GM12878 (cell line): ENCODE measurements around the gene CD300LG. TPM values are rescaled to one million over a fixed set of nuclear protein-coding genes. Genes with fewer than 3 reads are reported as not detected.

Experiments
- ATAC-seq: fragments of 200-7000 bp; cut with Tn5 transposase; 3 replicates; pipeline ENCODE4 v1.9.1; 2020; ENCODE audit warnings: mild to moderate bottlenecking, moderate library complexity
- BruUV-seq: library from RNA; stranded (reverse); fragments of 400-500 nt; replicated peaks from 2 replicates; lab custom pipeline; 2021; lab: Mats Ljungman, UMichigan
- CTCF ChIA-PET: fragments of 300-600 bp; sonication (Branson Sonifier 250); formaldehyde crosslinking; extraction: SDS; loops from one replicate; lab custom pipeline; 2021; ENCODE audit warnings: inconsistent platforms; lab: Yijun Ruan, JAX
- POLR2A ChIA-PET: fragments of 350-600 bp; formaldehyde crosslinking; extraction: SDS; loops from one replicate; lab custom pipeline; 2021; ENCODE audit warnings: inconsistent platforms; lab: Charles Lee
- RAD21 ChIA-PET: fragments of 300-600 bp; sonication (Branson Sonifier 250); formaldehyde crosslinking; loops from one replicate; lab custom pipeline; 2023; ENCODE audit warnings: antibody characterized with exemption; ENCODE audit not compliant: unreplicated experiment; lab: Charles Lee
- SMC1A ChIA-PET: fragments of 300-600 bp; sonication (Branson Sonifier 250); formaldehyde crosslinking; loops from one replicate; lab custom pipeline; 2023; ENCODE audit not compliant: unreplicated experiment, uncharacterized antibody; lab: Charles Lee
- DNase-seq: peaks from one replicate; pipeline ENCODE4 v3.0.0-alpha.2; 2011; ENCODE audit warnings: low read depth, low spot score
- FAIRE-seq: peaks from 3 replicates; lab custom pipeline; 2011; peaks lifted over from hg19 to GRCh38; lab: Jason Lieb, UNC
- H2AFZ ChIP-seq: 2 replicates; pipeline ENCODE4 v1.6.0; 2011; ENCODE audit warnings: low read depth, low read length, control low read depth; ENCODE audit not compliant: control insufficient read depth
- H3K27ac ChIP-seq: 2 replicates; pipeline ENCODE4 v1.5.1; 2011; ENCODE audit warnings: control low read depth; ENCODE audit not compliant: control insufficient read depth, insufficient read depth
- H3K27me3 ChIP-seq, 2 experiments: replicated peaks in 1 of 2; 2 replicates each; pipeline versions ENCODE4 v1.6.0 to v1.6.1; 2011; ENCODE audit warnings: low read length in 1 of 2; ENCODE audit not compliant: control insufficient read depth in 2 of 2, insufficient read depth in 2 of 2
- H3K36me3 ChIP-seq, 2 experiments: 2 replicates each; pipeline ENCODE4 v1.5.1; 2011; ENCODE audit warnings: low read length in 1 of 2; ENCODE audit not compliant: control insufficient read depth in 2 of 2, insufficient read depth in 2 of 2
- H3K4me1 ChIP-seq: 2 replicates; pipeline ENCODE4 v1.6.1; 2011; ENCODE audit warnings: mild to moderate bottlenecking, low read length, moderate library complexity, mixed read lengths; ENCODE audit not compliant: control insufficient read depth, insufficient read depth
- H3K4me2 ChIP-seq: 2 replicates; pipeline ENCODE4 v1.6.0; 2011; ENCODE audit warnings: control low read depth; ENCODE audit not compliant: control insufficient read depth, insufficient read depth
- H3K4me3 ChIP-seq: fragments of 200-600 bp; sonication (generic); 2 replicates; pipeline ENCODE4 v1.5.1; 2016
- H3K79me2 ChIP-seq: 2 replicates; pipeline ENCODE4 v1.6.0; 2011; ENCODE audit warnings: low read length; ENCODE audit not compliant: control insufficient read depth, insufficient read depth
- H3K9ac ChIP-seq: 2 replicates; pipeline ENCODE4 v1.8.0; 2011; ENCODE audit warnings: low read length, control low read depth, mixed read lengths; ENCODE audit not compliant: control insufficient read depth, insufficient read depth
- H3K9me3 ChIP-seq: replicated peaks from 3 replicates; pipeline ENCODE4 v1.5.1; 2011; ENCODE audit warnings: mild to moderate bottlenecking, low read length; ENCODE audit not compliant: control insufficient read depth, insufficient read depth
- H4K20me1 ChIP-seq: 2 replicates; pipeline ENCODE4 v1.6.0; 2011; ENCODE audit not compliant: control insufficient read depth, insufficient read depth
- BHLHE40 ChIP-seq, 2 experiments: fragments of 450-650 bp in 1 of 2; IDR thresholded peaks; 2 replicates each; pipeline ENCODE4 v1.6.1; 2011 to 2017; ENCODE audit warnings: low read depth in 2 of 2, borderline replicate concordance in 1 of 2, improper control_type of control experiment in 1 of 2, low read length in 1 of 2, mild to moderate bottlenecking in 1 of 2
- BRCA1 ChIP-seq: IDR thresholded peaks from 2 replicates; pipeline ENCODE4 v1.6.1; 2011; ENCODE audit warnings: low read depth, low read length, improper control_type of control experiment
- CBX5 ChIP-seq: sonication (generic); IDR thresholded peaks from 2 replicates; pipeline ENCODE4 v1.6.1; 2016; ENCODE audit warnings: low read depth, moderate library complexity, mild to moderate bottlenecking, inconsistent platforms
- CREB1 ChIP-seq: IDR thresholded peaks from 2 replicates; pipeline ENCODE4 v1.6.1; 2012; ENCODE audit warnings: low read depth, mild to moderate bottlenecking, inconsistent platforms
- CREM ChIP-seq: IDR thresholded peaks from 2 replicates; pipeline ENCODE4 v1.6.1; 2014; ENCODE audit warnings: antibody characterized with exemption, low read depth
- HDGF ChIP-seq: fragments of 450-650 bp; IDR thresholded peaks from 2 replicates; pipeline ENCODE4 v1.6.1; 2016; ENCODE audit warnings: antibody characterized with exemption
- JUND ChIP-seq: IDR thresholded peaks from 2 replicates; pipeline ENCODE4 v1.6.1; 2012; ENCODE audit warnings: low read depth, mild to moderate bottlenecking, low read length, improper control_type of control experiment, moderate library complexity
- NR2C2 ChIP-seq: IDR thresholded peaks from 2 replicates; pipeline ENCODE4 v1.6.1; 2011; ENCODE audit warnings: borderline replicate concordance, low read depth; ENCODE audit not compliant: control insufficient read depth, insufficient read length
- SREBF1 ChIP-seq: IDR thresholded peaks from 2 replicates; pipeline ENCODE4 v1.6.1; 2012; ENCODE audit warnings: mild to moderate bottlenecking, low read length
- WGBS: methylation state at CpG from one replicate; pipeline ENCODE4 v1.1.6; 2016; ENCODE audit warnings: low lambda C conversion rate; ENCODE audit not compliant: insufficient replicate concordance, insufficient coverage; ENCODE audit errors: missing lambda C conversion rate; 5-methylcytosine and 5-hydroxymethylcytosine counted together
- in situ Hi-C: fragments of 300-500 bp; cut with MboI; formaldehyde crosslinking; loops from 9 replicates; pipeline ENCODE4 v1.14.3; 2018; ENCODE audit warnings: mixed read lengths
- intact Hi-C: fragments of 100-400 bp; cut with micrococcal nuclease; formaldehyde crosslinking; loops from one replicate; pipeline ENCODE4 v1.14.2; 2022; ENCODE audit not compliant: unreplicated experiment
- polyA plus RNA-seq, 11 experiments: library from polyadenylated mRNA; depleted of rRNA in 4 of 11; unstranded in 6 of 11; stranded (reverse) in 5 of 11; fragments of >200 nt; fragmentation: Nextera tagmentation in 4 of 11; fragmentation: Illumina TruSeq in 1 of 11; extraction: Ambion mirVana in 4 of 11; extraction: Trizol in 1 of 11; gene quantifications; 1 replicate in 1 of 11; 2 replicates in 10 of 11; pipeline versions ENCODE4 v1.2.1 to v1.2.3, GENCODE V29; 2011 to 2016; ENCODE audit warnings: inconsistent platforms in 2 of 11, missing spikeins in 2 of 11, low read depth in 1 of 11
- total RNA-seq, 4 experiments: library from RNA; depleted of rRNA in 3 of 4; stranded (reverse); fragments of >200 nt in 3 of 4; fragmentation: Illumina TruSeq in 1 of 4; extraction: Trizol in 1 of 4; gene quantifications; 2 replicates each; pipeline versions ENCODE4 v1.2.1 to v1.2.3, GENCODE V29; 2013 to 2021
- TF ChIP-seq, protein P1 (sequence below): IDR thresholded peaks from 2 replicates; pipeline ENCODE4 v1.6.1; 2011; ENCODE audit warnings: low read depth, low read length, improper control_type of control experiment, borderline replicate concordance
- TF ChIP-seq, protein P2 (sequence below): fragments of 450-650 bp; IDR thresholded peaks from 2 replicates; pipeline ENCODE4 v1.6.1; 2014; ENCODE audit warnings: mild to moderate bottlenecking
- TF ChIP-seq, protein P3 (sequence below): IDR thresholded peaks from 2 replicates; pipeline ENCODE4 v1.6.1; 2012; ENCODE audit warnings: low read depth, low read length, improper control_type of control experiment

CD300LG gene
- total and polyA plus RNA-seq, 10 of the 15 experiments (the other 5 are each of a cell fraction or from before 2014, with no cell fraction given), result not detected

DNA sequence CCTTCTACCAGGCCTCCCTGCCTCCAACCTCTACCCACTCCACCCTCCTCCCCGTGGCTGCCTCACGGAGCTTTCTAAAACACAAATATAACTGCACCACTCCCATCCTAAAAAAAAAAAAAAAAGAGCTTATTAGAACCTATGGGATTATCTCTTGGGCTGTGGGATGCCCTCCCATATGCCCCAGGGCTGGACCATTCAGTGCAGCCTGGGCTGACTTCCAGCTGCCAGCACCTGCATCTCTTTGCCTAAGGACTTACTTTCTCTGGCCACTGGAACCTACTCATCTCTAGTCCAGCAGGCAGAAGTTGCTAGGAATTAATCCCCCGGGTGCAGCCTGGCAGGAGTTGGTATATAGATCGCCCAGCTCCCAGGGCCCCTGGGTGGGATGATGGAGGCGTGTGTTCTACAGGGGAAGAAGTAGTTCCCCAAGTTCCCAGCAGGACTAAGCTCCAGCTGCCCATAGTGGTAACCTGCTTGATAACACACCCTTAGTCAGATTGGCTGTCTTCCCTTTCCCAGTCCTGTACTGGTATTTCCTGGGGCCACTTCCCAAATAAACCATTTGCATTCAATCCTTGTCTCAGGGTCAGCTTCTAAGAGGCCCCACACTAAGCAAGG lies 24.3 kb upstream of the CD300LG start:
- no peak for ATAC-seq
- POLR2A ChIA-PET, result no interaction called here

More for the DNA sequence above, 24.3 kb upstream of the CD300LG start:
- TF ChIP-seq, protein P1, sequence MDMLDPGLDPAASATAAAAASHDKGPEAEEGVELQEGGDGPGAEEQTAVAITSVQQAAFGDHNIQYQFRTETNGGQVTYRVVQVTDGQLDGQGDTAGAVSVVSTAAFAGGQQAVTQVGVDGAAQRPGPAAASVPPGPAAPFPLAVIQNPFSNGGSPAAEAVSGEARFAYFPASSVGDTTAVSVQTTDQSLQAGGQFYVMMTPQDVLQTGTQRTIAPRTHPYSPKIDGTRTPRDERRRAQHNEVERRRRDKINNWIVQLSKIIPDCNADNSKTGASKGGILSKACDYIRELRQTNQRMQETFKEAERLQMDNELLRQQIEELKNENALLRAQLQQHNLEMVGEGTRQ, result no peak
- TF ChIP-seq SREBF1, result no peak
- TF ChIP-seq CBX5, result no peak
- TF ChIP-seq BHLHE40 (IDR thresholded peaks at IDR 0.05; ENCODE audit: borderline replicate concordance in 1 of 2, low read depth in 2 of 2, low read length in 1 of 2), result no peak
- TF ChIP-seq, protein P2, sequence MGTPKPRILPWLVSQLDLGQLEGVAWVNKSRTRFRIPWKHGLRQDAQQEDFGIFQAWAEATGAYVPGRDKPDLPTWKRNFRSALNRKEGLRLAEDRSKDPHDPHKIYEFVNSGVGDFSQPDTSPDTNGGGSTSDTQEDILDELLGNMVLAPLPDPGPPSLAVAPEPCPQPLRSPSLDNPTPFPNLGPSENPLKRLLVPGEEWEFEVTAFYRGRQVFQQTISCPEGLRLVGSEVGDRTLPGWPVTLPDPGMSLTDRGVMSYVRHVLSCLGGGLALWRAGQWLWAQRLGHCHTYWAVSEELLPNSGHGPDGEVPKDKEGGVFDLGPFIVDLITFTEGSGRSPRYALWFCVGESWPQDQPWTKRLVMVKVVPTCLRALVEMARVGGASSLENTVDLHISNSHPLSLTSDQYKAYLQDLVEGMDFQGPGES, result no peak
- TF ChIP-seq NR2C2, result no peak
- no peak for TF ChIP-seq CREM
- no peak for TF ChIP-seq JUND
- TF ChIP-seq, protein P3, sequence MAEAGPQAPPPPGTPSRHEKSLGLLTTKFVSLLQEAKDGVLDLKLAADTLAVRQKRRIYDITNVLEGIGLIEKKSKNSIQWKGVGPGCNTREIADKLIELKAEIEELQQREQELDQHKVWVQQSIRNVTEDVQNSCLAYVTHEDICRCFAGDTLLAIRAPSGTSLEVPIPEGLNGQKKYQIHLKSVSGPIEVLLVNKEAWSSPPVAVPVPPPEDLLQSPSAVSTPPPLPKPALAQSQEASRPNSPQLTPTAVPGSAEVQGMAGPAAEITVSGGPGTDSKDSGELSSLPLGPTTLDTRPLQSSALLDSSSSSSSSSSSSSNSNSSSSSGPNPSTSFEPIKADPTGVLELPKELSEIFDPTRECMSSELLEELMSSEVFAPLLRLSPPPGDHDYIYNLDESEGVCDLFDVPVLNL, result no peak
- TF ChIP-seq BRCA1, result no peak
- no peak for TF ChIP-seq HDGF
- TF ChIP-seq CREB1, result no peak
- RAD21 ChIA-PET, result interaction anchor here (1.0 kb wide), 1 partner anchor 21 kb away, joined by 3 read pairs; no protein-coding TSS in a partner anchor
- H3K4me3 ChIP-seq, result no peak overlapping the region
- H3K27ac ChIP-seq, result no peak overlapping the region
- CTCF ChIA-PET, result no interaction called here
- SMC1A ChIA-PET, result no interaction called here
- no peaks in the 10 kb centered on the region for H4K20me1 ChIP-seq
- 13% methylated on average over 5 of the region's 5 CpGs for WGBS
- no peaks in the 10 kb centered on the region; a peak in 1 of 4 replicates for H3K27me3 ChIP-seq
- no peak overlapping the region for H3K4me2 ChIP-seq
- H3K36me3 ChIP-seq, result no peaks in the 10 kb centered on the region
- H3K9me3 ChIP-seq, result no peaks in the 10 kb centered on the region
- H3K4me1 ChIP-seq, result no peaks in the 10 kb centered on the region
- intact Hi-C loops, result no loop called here
- in situ Hi-C loops, result no loop called here
- DNase-seq (no peak), FAIRE-seq (no peak)
- BruUV-seq, result no TSS peak
- no peaks in the 10 kb centered on the region for H3K79me2 ChIP-seq
- no peak overlapping the region for H3K9ac ChIP-seq
- no peak overlapping the region for H2AFZ ChIP-seq
